Measurements from ENCODE around the gene PXK.
A peak's percentile ranks its signal among the peaks of the same experiment; 100 is the strongest.

Gene PXK

GRCh38 chr3:58366699-58367098 is 34.0 kb downstream of the PXK start:
- H3K4me3 ChIP-seq (ENCODE audit: low read length, poor library complexity, severe bottlenecking): peak overlapping the region; percentile 5
- peak overlapping the region; percentile 15 for H3K9ac ChIP-seq (ENCODE audit: low read depth, low read length, poor library complexity, severe bottlenecking)
- H3K9me3 ChIP-seq (ENCODE audit: insufficient read depth, low read depth, low read length): no peaks in the 10 kb centered on the region
- H3K4me1 ChIP-seq (ENCODE audit: insufficient read depth, low read length, poor library complexity, severe bottlenecking): peaks cover 31% of the 10 kb centered on the region
- no peak overlapping the region for H2AFZ ChIP-seq (ENCODE audit: low read length)
- no peaks in the 10 kb centered on the region for H3F3A ChIP-seq (ENCODE audit: low read depth)
- peaks cover 9% of the 10 kb centered on the region for H4K20me1 ChIP-seq (ENCODE audit: insufficient read depth, low read length, poor library complexity, severe bottlenecking)
- H3K36me3 ChIP-seq (ENCODE audit: insufficient read depth, low read length): peaks cover 29% of the 10 kb centered on the region; the same call in 1 of the 2 replicates
- H3K79me2 ChIP-seq (ENCODE audit: insufficient read depth, low read length): peaks cover 61% of the 10 kb centered on the region
- no peaks in the 10 kb centered on the region for H3K9me2 ChIP-seq (replicated peaks; ENCODE audit: low read depth, low read length)
- no peaks in the 10 kb centered on the region for H3K27me3 ChIP-seq (ENCODE audit: insufficient read depth, low read length, poor library complexity, severe bottlenecking)
- peak overlapping the region; percentile 43 for H3K4me2 ChIP-seq (ENCODE audit: low read depth, low read length, poor library complexity, severe bottlenecking)
- TF ChIP-seq, protein P1, sequence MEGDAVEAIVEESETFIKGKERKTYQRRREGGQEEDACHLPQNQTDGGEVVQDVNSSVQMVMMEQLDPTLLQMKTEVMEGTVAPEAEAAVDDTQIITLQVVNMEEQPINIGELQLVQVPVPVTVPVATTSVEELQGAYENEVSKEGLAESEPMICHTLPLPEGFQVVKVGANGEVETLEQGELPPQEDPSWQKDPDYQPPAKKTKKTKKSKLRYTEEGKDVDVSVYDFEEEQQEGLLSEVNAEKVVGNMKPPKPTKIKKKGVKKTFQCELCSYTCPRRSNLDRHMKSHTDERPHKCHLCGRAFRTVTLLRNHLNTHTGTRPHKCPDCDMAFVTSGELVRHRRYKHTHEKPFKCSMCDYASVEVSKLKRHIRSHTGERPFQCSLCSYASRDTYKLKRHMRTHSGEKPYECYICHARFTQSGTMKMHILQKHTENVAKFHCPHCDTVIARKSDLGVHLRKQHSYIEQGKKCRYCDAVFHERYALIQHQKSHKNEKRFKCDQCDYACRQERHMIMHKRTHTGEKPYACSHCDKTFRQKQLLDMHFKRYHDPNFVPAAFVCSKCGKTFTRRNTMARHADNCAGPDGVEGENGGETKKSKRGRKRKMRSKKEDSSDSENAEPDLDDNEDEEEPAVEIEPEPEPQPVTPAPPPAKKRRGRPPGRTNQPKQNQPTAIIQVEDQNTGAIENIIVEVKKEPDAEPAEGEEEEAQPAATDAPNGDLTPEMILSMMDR (conservative IDR thresholded peaks at IDR 0.05; ENCODE audit: low read length): no peak
- no peak for TF ChIP-seq EZH2phosphoT487 (IDR thresholded peaks at IDR 0.05; ENCODE audit: borderline replicate concordance)

GRCh38 chr3:58369038-58369437 is 36.3 kb downstream of the PXK start:
- TF ChIP-seq, protein P1 (conservative IDR thresholded peaks at IDR 0.05; ENCODE audit: low read length): no peak
- no peak for TF ChIP-seq EZH2phosphoT487 (IDR thresholded peaks at IDR 0.05; ENCODE audit: borderline replicate concordance)
- Histone ChIP-seq H3K4me1 (ENCODE audit: insufficient read depth, low read length, poor library complexity, severe bottlenecking) (peaks cover 26% of the 10 kb centered on the region), H3F3A (ENCODE audit: low read depth) (no peaks in the 10 kb centered on the region), H3K9me2 (replicated peaks; ENCODE audit: low read depth, low read length) (no peaks in the 10 kb centered on the region), H3K36me3 (ENCODE audit: insufficient read depth, low read length) (peaks cover 33% of the 10 kb centered on the region; the same call in 1 of the 2 replicates), H3K27me3 (ENCODE audit: insufficient read depth, low read length, poor library complexity, severe bottlenecking) (no peaks in the 10 kb centered on the region), H2AFZ (ENCODE audit: low read length) (no peak overlapping the region), H3K79me2 (ENCODE audit: insufficient read depth, low read length) (peaks cover 37% of the 10 kb centered on the region), H3K9ac (ENCODE audit: low read depth, low read length, poor library complexity, severe bottlenecking) (no peak overlapping the region), H3K9me3 (ENCODE audit: insufficient read depth, low read depth, low read length) (no peaks in the 10 kb centered on the region), H3K4me3 (ENCODE audit: low read length, poor library complexity, severe bottlenecking) (no peak overlapping the region), H3K4me2 (ENCODE audit: low read depth, low read length, poor library complexity, severe bottlenecking) (no peak overlapping the region), H4K20me1 (ENCODE audit: insufficient read depth, low read length, poor library complexity, severe bottlenecking) (peaks cover 7% of the 10 kb centered on the region)

GRCh38 chr3:58369876-58370275 is 37.2 kb downstream of the PXK start:
- H4K20me1 ChIP-seq (ENCODE audit: insufficient read depth, low read length, poor library complexity, severe bottlenecking): peaks cover 7% of the 10 kb centered on the region
- H3K9ac ChIP-seq (ENCODE audit: low read depth, low read length, poor library complexity, severe bottlenecking): no peak overlapping the region
- TF ChIP-seq, protein P1 (conservative IDR thresholded peaks at IDR 0.05; ENCODE audit: low read length): no peak
- no peak for TF ChIP-seq EZH2phosphoT487 (IDR thresholded peaks at IDR 0.05; ENCODE audit: borderline replicate concordance)
- H3F3A ChIP-seq (ENCODE audit: low read depth): no peaks in the 10 kb centered on the region
- H3K9me2 ChIP-seq (replicated peaks; ENCODE audit: low read depth, low read length): no peaks in the 10 kb centered on the region
- H3K36me3 ChIP-seq (ENCODE audit: insufficient read depth, low read length): peaks cover 33% of the 10 kb centered on the region; the same call in 1 of the 2 replicates
- no peaks in the 10 kb centered on the region for H3K27me3 ChIP-seq (ENCODE audit: insufficient read depth, low read length, poor library complexity, severe bottlenecking)
- H2AFZ ChIP-seq (ENCODE audit: low read length): no peak overlapping the region
- H3K4me2 ChIP-seq (ENCODE audit: low read depth, low read length, poor library complexity, severe bottlenecking): no peak overlapping the region
- H3K4me3 ChIP-seq (ENCODE audit: low read length, poor library complexity, severe bottlenecking): no peak overlapping the region
- no peaks in the 10 kb centered on the region for H3K9me3 ChIP-seq (ENCODE audit: insufficient read depth, low read depth, low read length)
- peaks cover 30% of the 10 kb centered on the region for H3K79me2 ChIP-seq (ENCODE audit: insufficient read depth, low read length)
- peaks cover 22% of the 10 kb centered on the region for H3K4me1 ChIP-seq (ENCODE audit: insufficient read depth, low read length, poor library complexity, severe bottlenecking)

Measured in Loucy (cell line).